ENCODE measurements around the gene RAG1. TPM values are rescaled to one million over a fixed set of nuclear protein-coding genes. Genes with fewer than 3 reads are reported as not detected.

RAG1 gene
- polyA plus RNA-seq, 1 of the 3 experiments (the other 2 are of a cell fraction), result 0.08 TPM

DNA sequence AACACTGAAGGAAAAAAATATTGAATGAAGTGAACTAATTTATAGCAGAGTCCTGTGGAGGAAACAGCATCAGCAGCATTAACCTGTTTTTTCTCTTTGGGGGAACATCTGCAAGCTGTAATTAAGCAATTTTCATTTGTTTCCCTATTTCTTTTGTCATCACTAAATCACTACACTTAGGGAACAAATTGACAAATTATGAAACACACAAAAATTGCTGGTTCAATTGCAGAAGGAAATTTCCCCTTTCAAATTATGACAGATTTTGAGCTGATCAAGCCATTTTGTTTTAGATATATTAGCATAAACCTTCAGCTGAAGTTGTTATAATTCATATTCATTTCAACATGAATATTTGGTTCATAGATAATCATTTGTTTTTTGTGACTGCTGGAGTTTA, 52.4 kb downstream of the RAG1 start (continued):
- no peak for TF ChIP-seq GABPA (IDR thresholded peaks at IDR 0.05; ENCODE audit: low read depth)
- TF ChIP-seq JUND (IDR thresholded peaks at IDR 0.05), result no peak

DNA sequence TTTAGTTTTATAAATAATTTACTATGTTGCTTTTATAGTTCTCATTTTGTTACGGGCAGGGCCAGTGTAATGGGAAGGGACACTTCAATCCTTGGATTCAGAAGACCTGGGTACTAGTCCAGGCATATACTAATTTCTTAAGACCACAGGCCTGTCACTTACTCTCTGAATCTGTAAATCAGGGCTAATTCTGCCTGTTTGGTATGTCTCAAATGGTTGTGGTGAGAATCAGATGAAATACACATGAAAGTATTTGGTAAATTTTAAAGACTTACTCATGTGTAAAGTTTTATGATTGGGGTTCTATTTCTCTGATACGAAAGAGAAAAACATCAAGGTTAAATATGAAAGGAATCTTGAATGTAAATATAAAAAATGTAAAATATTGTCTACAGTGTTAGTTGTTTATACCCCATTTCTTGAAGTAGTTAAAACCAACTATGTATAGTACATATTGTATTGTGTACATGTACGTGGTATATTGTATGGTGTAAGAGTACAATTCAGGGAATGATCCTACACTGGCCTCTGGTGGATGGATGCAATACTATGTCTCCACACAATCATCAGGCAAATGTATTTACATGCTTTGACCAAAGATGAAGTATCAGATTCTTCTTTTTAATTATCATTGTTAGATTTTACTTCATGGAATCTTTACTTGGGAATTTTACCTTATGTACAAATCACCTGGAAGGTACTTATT, 54.8 kb downstream of the RAG1 start:
- Histone ChIP-seq H3K27me3 (ENCODE audit: insufficient read depth) (no peaks in the 10 kb centered on the region), H3K4me3 (ENCODE audit: low read depth in 2 of 2, low read length in 1 of 2) (no peak overlapping the region), H3K36me3 (replicated peaks in 1 of 2; ENCODE audit: control insufficient read depth in 1 of 2, insufficient read depth in 2 of 2, low read length in 1 of 2) (peaks cover 0 to 2% of the 10 kb centered on the region in 2 experiments), H4K20me1 (ENCODE audit: insufficient read depth) (no peaks in the 10 kb centered on the region), H3K9me3 (no peaks in the 10 kb centered on the region), H3K4me1 (ENCODE audit: control insufficient read depth in 1 of 2, insufficient read depth in 2 of 2, low read depth in 1 of 2, low read length in 1 of 2) (peaks cover 16 to 52% of the 10 kb centered on the region in 2 experiments; a peak in 3 of 4 replicates), H3K4me2 (no peak overlapping the region), H3K79me2 (ENCODE audit: insufficient read depth) (no peaks in the 10 kb centered on the region), H2AFZ (ENCODE audit: low read depth) (no peak overlapping the region), H3K27ac (ENCODE audit: low read depth in 2 of 2, low read length in 1 of 2) (peak overlapping the region in 1 of 2 experiments; percentile 100; a peak in 2 of 4 replicates), H3K9ac (no peak overlapping the region), H3K9me2 (no peaks in the 10 kb centered on the region), H3F3A (replicated peaks; ENCODE audit: insufficient read depth) (no peaks in the 10 kb centered on the region)
- WGBS (ENCODE audit: low lambda C conversion rate), result 76% methylated on average over 3 of the region's 3 CpGs
- POLR2A ChIA-PET, result interaction anchor here (1.3 kb wide), 1 partner anchor 58 kb away, joined by 6 read pairs; no protein-coding TSS in a partner anchor
- TF ChIP-seq GATA2 (CRISPR knock-in tag; IDR thresholded peaks at IDR 0.05) (no peak), SMC3 (IDR thresholded peaks at IDR 0.05; ENCODE audit: low read depth, low read length) (peak; percentile 94), ELF1 (IDR thresholded peaks at IDR 0.05) (no peak), CHD2 (IDR thresholded peaks at IDR 0.05; ENCODE audit: low read length, partially characterized antibody) (no peak), TEAD4 (IDR thresholded peaks at IDR 0.05; ENCODE audit: borderline replicate concordance, insufficient read depth) (no peak), FOXJ3 (CRISPR knock-in tag; IDR thresholded peaks at IDR 0.05) (no peak), MXI1 (IDR thresholded peaks at IDR 0.05; ENCODE audit: low read depth, low read length) (no peak), RFX5 (IDR thresholded peaks at IDR 0.05; ENCODE audit: low read length) (peak; percentile 47; the same call in 1 of the 2 replicates), JUND (IDR thresholded peaks at IDR 0.05) (no peak), RAD21 (IDR thresholded peaks at IDR 0.05; ENCODE audit: low read length) (peak; percentile 98)
- TF ChIP-seq, protein P1, sequence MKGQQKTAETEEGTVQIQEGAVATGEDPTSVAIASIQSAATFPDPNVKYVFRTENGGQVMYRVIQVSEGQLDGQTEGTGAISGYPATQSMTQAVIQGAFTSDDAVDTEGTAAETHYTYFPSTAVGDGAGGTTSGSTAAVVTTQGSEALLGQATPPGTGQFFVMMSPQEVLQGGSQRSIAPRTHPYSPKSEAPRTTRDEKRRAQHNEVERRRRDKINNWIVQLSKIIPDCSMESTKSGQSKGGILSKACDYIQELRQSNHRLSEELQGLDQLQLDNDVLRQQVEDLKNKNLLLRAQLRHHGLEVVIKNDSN (IDR thresholded peaks at IDR 0.05; ENCODE audit: borderline replicate concordance, low read depth), result no peak
- TF ChIP-seq, protein P2, sequence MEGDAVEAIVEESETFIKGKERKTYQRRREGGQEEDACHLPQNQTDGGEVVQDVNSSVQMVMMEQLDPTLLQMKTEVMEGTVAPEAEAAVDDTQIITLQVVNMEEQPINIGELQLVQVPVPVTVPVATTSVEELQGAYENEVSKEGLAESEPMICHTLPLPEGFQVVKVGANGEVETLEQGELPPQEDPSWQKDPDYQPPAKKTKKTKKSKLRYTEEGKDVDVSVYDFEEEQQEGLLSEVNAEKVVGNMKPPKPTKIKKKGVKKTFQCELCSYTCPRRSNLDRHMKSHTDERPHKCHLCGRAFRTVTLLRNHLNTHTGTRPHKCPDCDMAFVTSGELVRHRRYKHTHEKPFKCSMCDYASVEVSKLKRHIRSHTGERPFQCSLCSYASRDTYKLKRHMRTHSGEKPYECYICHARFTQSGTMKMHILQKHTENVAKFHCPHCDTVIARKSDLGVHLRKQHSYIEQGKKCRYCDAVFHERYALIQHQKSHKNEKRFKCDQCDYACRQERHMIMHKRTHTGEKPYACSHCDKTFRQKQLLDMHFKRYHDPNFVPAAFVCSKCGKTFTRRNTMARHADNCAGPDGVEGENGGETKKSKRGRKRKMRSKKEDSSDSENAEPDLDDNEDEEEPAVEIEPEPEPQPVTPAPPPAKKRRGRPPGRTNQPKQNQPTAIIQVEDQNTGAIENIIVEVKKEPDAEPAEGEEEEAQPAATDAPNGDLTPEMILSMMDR (IDR thresholded peaks at IDR 0.05), result peak; percentile 83
- TF ChIP-seq, protein P3, sequence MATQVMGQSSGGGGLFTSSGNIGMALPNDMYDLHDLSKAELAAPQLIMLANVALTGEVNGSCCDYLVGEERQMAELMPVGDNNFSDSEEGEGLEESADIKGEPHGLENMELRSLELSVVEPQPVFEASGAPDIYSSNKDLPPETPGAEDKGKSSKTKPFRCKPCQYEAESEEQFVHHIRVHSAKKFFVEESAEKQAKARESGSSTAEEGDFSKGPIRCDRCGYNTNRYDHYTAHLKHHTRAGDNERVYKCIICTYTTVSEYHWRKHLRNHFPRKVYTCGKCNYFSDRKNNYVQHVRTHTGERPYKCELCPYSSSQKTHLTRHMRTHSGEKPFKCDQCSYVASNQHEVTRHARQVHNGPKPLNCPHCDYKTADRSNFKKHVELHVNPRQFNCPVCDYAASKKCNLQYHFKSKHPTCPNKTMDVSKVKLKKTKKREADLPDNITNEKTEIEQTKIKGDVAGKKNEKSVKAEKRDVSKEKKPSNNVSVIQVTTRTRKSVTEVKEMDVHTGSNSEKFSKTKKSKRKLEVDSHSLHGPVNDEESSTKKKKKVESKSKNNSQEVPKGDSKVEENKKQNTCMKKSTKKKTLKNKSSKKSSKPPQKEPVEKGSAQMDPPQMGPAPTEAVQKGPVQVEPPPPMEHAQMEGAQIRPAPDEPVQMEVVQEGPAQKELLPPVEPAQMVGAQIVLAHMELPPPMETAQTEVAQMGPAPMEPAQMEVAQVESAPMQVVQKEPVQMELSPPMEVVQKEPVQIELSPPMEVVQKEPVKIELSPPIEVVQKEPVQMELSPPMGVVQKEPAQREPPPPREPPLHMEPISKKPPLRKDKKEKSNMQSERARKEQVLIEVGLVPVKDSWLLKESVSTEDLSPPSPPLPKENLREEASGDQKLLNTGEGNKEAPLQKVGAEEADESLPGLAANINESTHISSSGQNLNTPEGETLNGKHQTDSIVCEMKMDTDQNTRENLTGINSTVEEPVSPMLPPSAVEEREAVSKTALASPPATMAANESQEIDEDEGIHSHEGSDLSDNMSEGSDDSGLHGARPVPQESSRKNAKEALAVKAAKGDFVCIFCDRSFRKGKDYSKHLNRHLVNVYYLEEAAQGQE (IDR thresholded peaks at IDR 0.05; ENCODE audit: low read depth, low read length), result no peak
- CTCF ChIA-PET, result interaction anchor here (0.6 to 5.8 kb wide), 23 partner anchors 9 to 388 kb away, joined by 3 to 144 read pairs (median 4); partner anchors contain the start of genes RAG1 and TRAF6
- peak; percentile 32 for DNase-seq

All from SK-N-SH (cell line).